GM21423 (cell line): Measurements from ENCODE around the gene C2orf76.
A peak's percentile ranks its signal among the peaks of the same experiment; 100 is the strongest.
"Not testable (repeated sequence)": the region's sequence is repeated elsewhere in the genome, so short reads cannot be mapped to it uniquely, and the experiment has no call there.

Source experiments
- ATAC-seq: cut with Tn5 transposase; IDR thresholded peaks from one replicate; pipeline ENCODE4 v1.9.1; 2021; ENCODE audit warnings: mild to moderate bottlenecking, moderate library complexity; ENCODE audit not compliant: unreplicated experiment

Gene C2orf76

GRCh38 chr2:119377993-119378345 is 11.3 kb upstream of the C2orf76 start:
- no peak for ATAC-seq

- ATAC-seq = no peak
Measured at GRCh38 chr2:119377294-119377992, 10.8 kb upstream of the C2orf76 start.

GRCh38 chr2:119376810-119377209 is 10.2 kb upstream of the C2orf76 start:
- no peak for ATAC-seq

GRCh38 chr2:119376406-119376805 is 9.8 kb upstream of the C2orf76 start:
- not testable (repeated sequence) for ATAC-seq

- ATAC-seq = not testable (repeated sequence)
Measured at GRCh38 chr2:119373907-119374745, 7.5 kb upstream of the C2orf76 start.

GRCh38 chr2:119372778-119373568 is 6.3 kb upstream of the C2orf76 start:
- ATAC-seq = no peak

GRCh38 chr2:119371111-119371510 is 4.5 kb upstream of the C2orf76 start:
- no peak for ATAC-seq

- no peak for ATAC-seq
Measured at GRCh38 chr2:119369845-119370244, 3.2 kb upstream of the C2orf76 start.

- ATAC-seq = peak; percentile 27
Measured at GRCh38 chr2:119367472-119368099, 952 bp upstream of the C2orf76 start.

GRCh38 chr2:119366161-119366648 is 429 bp downstream of the C2orf76 start:
- peak; percentile 0 for ATAC-seq

- ATAC-seq = no peak
Measured at GRCh38 chr2:119365436-119365835, 1.2 kb downstream of the C2orf76 start.

GRCh38 chr2:119364798-119365197 is 1.8 kb downstream of the C2orf76 start:
- ATAC-seq = no peak

- ATAC-seq = no peak
Measured at GRCh38 chr2:119360423-119360966, 6.1 kb downstream of the C2orf76 start.

- ATAC-seq = no peak
Measured at GRCh38 chr2:119359774-119360173, 6.9 kb downstream of the C2orf76 start.

- ATAC-seq = no peak
Measured at GRCh38 chr2:119354860-119355259, 11.8 kb downstream of the C2orf76 start.

- peak; percentile 91 for ATAC-seq
Measured at GRCh38 chr2:119352357-119352756, 14.3 kb downstream of the C2orf76 start.

GRCh38 chr2:119350311-119350998 is 16.2 kb downstream of the C2orf76 start:
- ATAC-seq = no peak

- no peak for ATAC-seq
Measured at GRCh38 chr2:119349289-119349688, 17.3 kb downstream of the C2orf76 start.

- ATAC-seq = no peak
Measured at GRCh38 chr2:119341684-119342083, 24.9 kb downstream of the C2orf76 start.

GRCh38 chr2:119339562-119339923 is 27.1 kb downstream of the C2orf76 start:
- ATAC-seq = no peak
